Activated naive CD4-positive, alpha-beta T cell (primary cell): ENCODE results near the gene PJVK.
"Not testable (repeated sequence)": the region's sequence is repeated elsewhere in the genome, so short reads cannot be mapped to it uniquely, and the experiment has no call there.

Experiments used
- DNase-seq, 4 experiments: peaks; one replicate each; lab custom pipeline; 2025; lab: John Stamatoyannopoulos, UW

Gene PJVK

GRCh38 chr2:178436662-178437061 lies 14.5 kb upstream of the PJVK start:
- no peak for DNase-seq

- no peak for DNase-seq
Measured at GRCh38 chr2:178441426-178441825, 9.8 kb upstream of the PJVK start.

- no peak for DNase-seq
Measured at GRCh38 chr2:178448968-178449661, 2.1 kb upstream of the PJVK start.

- DNase-seq = no peak
Measured at GRCh38 chr2:178449700-178450523, 1.3 kb upstream of the PJVK start.

- DNase-seq = peak in 2 of 4 experiments; percentile 73 to 74
Measured at GRCh38 chr2:178450524-178450773, 729 bp upstream of the PJVK start.

- DNase-seq = no peak
Measured at GRCh38 chr2:178452334-178452733, 1.2 kb downstream of the PJVK start.

GRCh38 chr2:178452870-178453269 lies 1.7 kb downstream of the PJVK start:
- no peak for DNase-seq

GRCh38 chr2:178455947-178456346 lies 4.8 kb downstream of the PJVK start:
- DNase-seq = no peak

GRCh38 chr2:178457390-178457886 lies 6.3 kb downstream of the PJVK start:
- DNase-seq = no peak

GRCh38 chr2:178469219-178469849 lies 18.2 kb downstream of the PJVK start:
- no peak for DNase-seq

GRCh38 chr2:178471313-178471712 lies 20.1 kb downstream of the PJVK start:
- not testable (repeated sequence) for DNase-seq

GRCh38 chr2:178473373-178473772 lies 22.2 kb downstream of the PJVK start:
- DNase-seq = no peak

- no peak for DNase-seq
Measured at GRCh38 chr2:178473931-178474330, 22.8 kb downstream of the PJVK start.

GRCh38 chr2:178474560-178474959 lies 23.4 kb downstream of the PJVK start:
- DNase-seq = no peak

- no peak for DNase-seq
Measured at GRCh38 chr2:178476477-178476876, 25.3 kb downstream of the PJVK start.

- DNase-seq = no peak
Measured at GRCh38 chr2:178477443-178478129, 26.4 kb downstream of the PJVK start.

- DNase-seq = no peak
Measured at GRCh38 chr2:178478130-178478438, 26.9 kb downstream of the PJVK start.

GRCh38 chr2:178478439-178479274 lies 27.5 kb downstream of the PJVK start, which contains the start of gene FKBP7:
TSS of gene FKBP7 (minus strand) at chr2:178478600. CDS start at chr2:178478499, 101 bp downstream.
- DNase-seq = peak; percentile 48 to 81 (median 61)

GRCh38 chr2:178479275-178479616 lies 28.1 kb downstream of the PJVK start:
- DNase-seq = no peak

GRCh38 chr2:178479758-178480226 lies 28.6 kb downstream of the PJVK start:
- DNase-seq = no peak
